Activated naive CD8-positive, alpha-beta T cell treated with anti-CD3 and anti-CD28 coated beads, Interleukin-2, amount 10 ng/mL, durations not matched to agents 7 days and 5 days (primary cell): ENCODE data around the gene MEGF6. TPM values are rescaled to one million over a fixed set of nuclear protein-coding genes. Genes with fewer than 3 reads are reported as not detected.

Source experiments
- ATAC-seq: fragments of 150-1000 bp; cut with Tn5 transposase; one replicate; pipeline ENCODE4 v1.10.0; 2021; ENCODE audit warnings: low read depth, moderate library complexity
- POLR2A ChIA-PET: fragments of 350-600 bp; sonication (Branson Sonifier 250); formaldehyde crosslinking; loops from one replicate; lab custom pipeline; 2021; ENCODE audit warnings: antibody characterized with exemption; lab: Charles Lee
- DNase-seq: peaks from one replicate; pipeline ENCODE4 v3.0.0; 2021
- H3K27ac Mint-ChIP-seq: one replicate; pipeline ENCODE4 v1.8.0; 2022; ENCODE audit warnings: mild to moderate bottlenecking, mixed read lengths
- H3K27me3 Mint-ChIP-seq: one replicate; pipeline ENCODE4 v1.8.0; 2022; ENCODE audit warnings: mild to moderate bottlenecking, moderate library complexity, mixed read lengths
- H3K36me3 Mint-ChIP-seq: one replicate; pipeline ENCODE4 v1.8.0; 2021; ENCODE audit warnings: mild to moderate bottlenecking, mixed read lengths
- H3K4me1 Mint-ChIP-seq: one replicate; pipeline ENCODE4 v1.8.0; 2021; ENCODE audit warnings: mixed read lengths
- H3K4me3 Mint-ChIP-seq: one replicate; pipeline ENCODE4 v1.8.0; 2022; ENCODE audit warnings: mild to moderate bottlenecking, moderate library complexity, mixed read lengths
- H3K9me3 Mint-ChIP-seq: one replicate; pipeline ENCODE4 v1.8.0; 2021; ENCODE audit warnings: mixed read lengths
- total RNA-seq, 2 experiments: library from RNA; stranded (reverse); gene quantifications; one replicate each; pipeline ENCODE4 v1.2.3, GENCODE V29; 2021

MEGF6 gene, protein sequence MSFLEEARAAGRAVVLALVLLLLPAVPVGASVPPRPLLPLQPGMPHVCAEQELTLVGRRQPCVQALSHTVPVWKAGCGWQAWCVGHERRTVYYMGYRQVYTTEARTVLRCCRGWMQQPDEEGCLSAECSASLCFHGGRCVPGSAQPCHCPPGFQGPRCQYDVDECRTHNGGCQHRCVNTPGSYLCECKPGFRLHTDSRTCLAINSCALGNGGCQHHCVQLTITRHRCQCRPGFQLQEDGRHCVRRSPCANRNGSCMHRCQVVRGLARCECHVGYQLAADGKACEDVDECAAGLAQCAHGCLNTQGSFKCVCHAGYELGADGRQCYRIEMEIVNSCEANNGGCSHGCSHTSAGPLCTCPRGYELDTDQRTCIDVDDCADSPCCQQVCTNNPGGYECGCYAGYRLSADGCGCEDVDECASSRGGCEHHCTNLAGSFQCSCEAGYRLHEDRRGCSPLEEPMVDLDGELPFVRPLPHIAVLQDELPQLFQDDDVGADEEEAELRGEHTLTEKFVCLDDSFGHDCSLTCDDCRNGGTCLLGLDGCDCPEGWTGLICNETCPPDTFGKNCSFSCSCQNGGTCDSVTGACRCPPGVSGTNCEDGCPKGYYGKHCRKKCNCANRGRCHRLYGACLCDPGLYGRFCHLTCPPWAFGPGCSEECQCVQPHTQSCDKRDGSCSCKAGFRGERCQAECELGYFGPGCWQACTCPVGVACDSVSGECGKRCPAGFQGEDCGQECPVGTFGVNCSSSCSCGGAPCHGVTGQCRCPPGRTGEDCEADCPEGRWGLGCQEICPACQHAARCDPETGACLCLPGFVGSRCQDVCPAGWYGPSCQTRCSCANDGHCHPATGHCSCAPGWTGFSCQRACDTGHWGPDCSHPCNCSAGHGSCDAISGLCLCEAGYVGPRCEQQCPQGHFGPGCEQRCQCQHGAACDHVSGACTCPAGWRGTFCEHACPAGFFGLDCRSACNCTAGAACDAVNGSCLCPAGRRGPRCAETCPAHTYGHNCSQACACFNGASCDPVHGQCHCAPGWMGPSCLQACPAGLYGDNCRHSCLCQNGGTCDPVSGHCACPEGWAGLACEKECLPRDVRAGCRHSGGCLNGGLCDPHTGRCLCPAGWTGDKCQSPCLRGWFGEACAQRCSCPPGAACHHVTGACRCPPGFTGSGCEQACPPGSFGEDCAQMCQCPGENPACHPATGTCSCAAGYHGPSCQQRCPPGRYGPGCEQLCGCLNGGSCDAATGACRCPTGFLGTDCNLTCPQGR (N-terminal part only)
- total RNA-seq, result 10 to 100 TPM; 56.6 TPM

DNA sequence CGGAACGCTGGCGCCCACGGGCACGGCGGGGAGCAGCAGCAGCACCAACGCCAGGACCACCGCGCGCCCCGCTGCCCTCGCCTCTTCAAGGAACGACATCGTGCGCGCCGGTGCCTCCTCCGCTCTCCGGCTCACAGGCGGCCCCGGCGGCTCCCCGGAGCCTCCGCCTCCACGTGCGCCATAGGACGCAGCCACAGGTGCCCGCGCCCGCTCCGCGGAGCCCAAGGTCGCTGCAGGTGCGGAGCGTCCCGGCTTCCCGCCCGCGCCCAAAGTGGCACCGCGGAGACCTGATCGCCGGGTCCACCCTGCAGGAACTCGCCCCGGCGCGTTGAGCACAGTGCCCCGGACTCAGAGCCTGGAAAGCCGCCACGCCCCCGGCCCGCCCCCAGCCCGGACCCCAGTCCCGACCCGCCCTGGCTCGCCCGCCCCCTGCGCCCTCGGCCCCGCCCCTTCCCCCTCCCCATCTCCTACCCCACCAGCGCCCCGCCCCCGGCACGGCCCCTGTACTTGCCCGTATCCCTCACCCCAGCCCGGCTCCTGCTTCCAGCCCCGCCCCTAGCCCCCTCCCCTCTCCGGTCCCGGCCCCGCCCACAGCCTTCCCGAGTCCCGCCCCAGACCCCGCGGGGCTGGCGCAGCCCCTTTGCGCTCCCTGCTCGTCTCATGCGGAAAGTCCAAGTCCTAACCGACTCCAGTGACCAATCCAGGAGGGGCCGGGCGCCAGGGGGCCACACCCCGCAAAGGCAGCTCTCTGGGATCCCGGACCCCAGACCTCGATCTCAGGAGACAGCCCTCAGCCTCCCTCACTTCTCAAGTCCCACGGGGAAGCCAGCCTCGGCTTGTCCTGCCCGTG, at the start of gene MEGF6:
Gene MEGF6, minus strand, starts transcription at position 339 of the 850 bp plus-strand sequence. Its CDS starts 240 bp downstream, at position 99.
- Mint-ChIP-seq H3K4me3 (peak within 1 kb of the TSS; percentile 32), H3K27ac (no peak within 1 kb of the TSS)
- POLR2A ChIA-PET, result no interaction called here

GRCh38 chr1:3660704-3661103, 49.4 kb upstream of the MEGF6 start:
- ATAC-seq, result no peak
- H3K27me3 Mint-ChIP-seq, result peaks cover 19% of the 10 kb centered on the region

More for the DNA sequence above, at the start of gene MEGF6:
- Mint-ChIP-seq H3K4me1 (no peaks in the 10 kb centered on the region), H3K9me3 (no peaks in the 10 kb centered on the region), H3K27me3 (peaks cover 17% of the 10 kb centered on the region), H3K36me3 (no peaks in the 10 kb centered on the region)
- ATAC-seq, result peak; percentile 31
- DNase-seq, result peak; percentile 53

GRCh38 chr1:3659093-3659492, 47.8 kb upstream of the MEGF6 start:
- Mint-ChIP-seq H3K4me3 (no peak overlapping the region), H3K9me3 (no peaks in the 10 kb centered on the region), H3K27me3 (peaks cover 34% of the 10 kb centered on the region), H3K36me3 (no peaks in the 10 kb centered on the region), H3K27ac (no peak overlapping the region), H3K4me1 (peaks cover 2% of the 10 kb centered on the region)
- DNase-seq (no peak), ATAC-seq (no peak)
- POLR2A ChIA-PET, result no interaction called here

More at GRCh38 chr1:3660704-3661103, 49.4 kb upstream of the MEGF6 start:
- DNase-seq, result no peak
- peaks cover 2% of the 10 kb centered on the region for H3K4me1 Mint-ChIP-seq
- H3K36me3 Mint-ChIP-seq, result no peaks in the 10 kb centered on the region
- no peak overlapping the region for H3K4me3 Mint-ChIP-seq
- POLR2A ChIA-PET, result no interaction called here
- no peaks in the 10 kb centered on the region for H3K9me3 Mint-ChIP-seq
- H3K27ac Mint-ChIP-seq, result no peak overlapping the region

DNA sequence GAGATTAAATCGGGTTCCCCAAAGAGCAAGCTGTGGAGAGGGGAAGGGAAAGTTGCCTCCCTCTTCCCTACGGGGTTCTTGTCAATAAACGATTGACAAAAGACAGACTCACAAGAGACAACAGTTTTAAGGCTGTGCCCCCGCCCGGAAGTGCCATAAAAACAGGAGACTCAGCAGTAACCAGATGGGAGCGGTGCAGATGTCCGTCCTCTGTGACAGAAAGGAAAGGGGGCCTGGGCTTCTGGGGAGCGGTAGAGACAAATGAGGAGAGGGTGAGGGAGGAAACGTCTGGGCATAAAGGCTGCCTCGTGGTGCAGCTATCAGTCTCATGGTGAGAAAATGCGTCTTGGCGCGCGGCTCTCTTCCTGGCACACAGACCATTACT, 46.9 kb upstream of the MEGF6 start:
- Mint-ChIP-seq H3K4me1 (peaks cover 2% of the 10 kb centered on the region), H3K4me3 (no peak overlapping the region), H3K27ac (no peak overlapping the region), H3K9me3 (no peaks in the 10 kb centered on the region), H3K27me3 (peaks cover 43% of the 10 kb centered on the region), H3K36me3 (no peaks in the 10 kb centered on the region)
- DNase-seq (no peak), ATAC-seq (no peak)
- POLR2A ChIA-PET, result no interaction called here

GRCh38 chr1:3657578-3658230, 46.4 kb upstream of the MEGF6 start:
- Mint-ChIP-seq H3K36me3 (no peaks in the 10 kb centered on the region), H3K4me3 (no peak overlapping the region), H3K4me1 (peaks cover 2% of the 10 kb centered on the region), H3K9me3 (no peaks in the 10 kb centered on the region), H3K27ac (no peak overlapping the region), H3K27me3 (peaks cover 46% of the 10 kb centered on the region)
- POLR2A ChIA-PET, result no interaction called here
- ATAC-seq (no peak), DNase-seq (no peak)

DNA sequence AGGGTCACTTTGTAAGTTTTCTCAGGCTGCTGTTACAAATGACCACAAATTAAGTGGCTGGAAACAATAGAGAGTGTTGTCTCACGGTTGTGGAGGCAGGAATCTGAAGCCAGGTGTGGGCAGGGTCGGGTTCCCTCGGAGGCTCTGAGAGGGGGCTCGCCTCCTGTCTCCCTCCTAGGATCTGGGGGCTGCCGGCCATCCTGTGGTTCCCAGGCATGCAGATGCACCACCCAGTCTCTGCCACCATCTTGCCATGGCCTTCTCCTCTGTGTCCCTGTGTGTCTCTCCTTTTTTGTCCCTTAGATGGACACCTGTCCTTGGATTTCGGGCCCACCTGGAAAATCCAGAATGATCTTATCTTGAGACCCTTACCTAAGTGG, 45.8 kb upstream of the MEGF6 start:
- Mint-ChIP-seq H3K4me3 (no peak overlapping the region), H3K36me3 (no peaks in the 10 kb centered on the region), H3K4me1 (peaks cover 2% of the 10 kb centered on the region), H3K27me3 (peaks cover 46% of the 10 kb centered on the region), H3K27ac (no peak overlapping the region), H3K9me3 (no peaks in the 10 kb centered on the region)
- ATAC-seq (no peak), DNase-seq (no peak)
- POLR2A ChIA-PET, result no interaction called here

DNA sequence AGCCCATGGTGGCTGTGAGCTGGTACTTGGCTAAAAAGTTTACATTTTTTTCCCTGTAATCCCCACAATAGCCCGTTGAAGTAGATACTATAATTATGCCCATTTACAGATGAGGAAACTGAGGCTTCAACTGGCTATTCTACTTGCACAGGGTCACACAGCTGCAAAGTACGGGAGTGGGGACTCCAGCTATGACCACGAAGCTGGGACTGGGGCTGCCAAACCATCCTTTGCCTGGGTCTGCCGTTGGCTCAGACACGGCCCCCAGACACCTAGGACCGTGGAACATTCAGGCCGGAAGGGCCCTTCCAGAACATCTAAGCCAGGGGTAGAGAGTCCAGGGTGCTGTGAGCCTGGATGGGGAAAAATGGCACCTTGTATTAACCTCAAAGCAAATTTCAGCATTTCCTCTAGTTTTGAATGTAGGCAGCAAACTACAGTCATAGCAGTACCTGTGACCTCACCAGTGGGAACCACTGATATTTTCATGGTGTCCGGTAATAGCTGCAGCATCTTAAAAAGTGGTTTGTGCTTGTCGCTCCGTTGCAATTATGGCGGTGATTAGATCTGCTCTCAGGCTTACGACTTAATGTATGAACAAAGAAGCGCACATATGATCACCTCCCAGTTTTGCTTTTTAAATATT, 45.3 kb upstream of the MEGF6 start:
- POLR2A ChIA-PET, result no interaction called here
- Mint-ChIP-seq H3K4me1 (peaks cover 2% of the 10 kb centered on the region), H3K27me3 (peaks cover 46% of the 10 kb centered on the region), H3K27ac (no peak overlapping the region), H3K4me3 (no peak overlapping the region), H3K9me3 (no peaks in the 10 kb centered on the region), H3K36me3 (no peaks in the 10 kb centered on the region)
- no peak for ATAC-seq
- no peak for DNase-seq

DNA sequence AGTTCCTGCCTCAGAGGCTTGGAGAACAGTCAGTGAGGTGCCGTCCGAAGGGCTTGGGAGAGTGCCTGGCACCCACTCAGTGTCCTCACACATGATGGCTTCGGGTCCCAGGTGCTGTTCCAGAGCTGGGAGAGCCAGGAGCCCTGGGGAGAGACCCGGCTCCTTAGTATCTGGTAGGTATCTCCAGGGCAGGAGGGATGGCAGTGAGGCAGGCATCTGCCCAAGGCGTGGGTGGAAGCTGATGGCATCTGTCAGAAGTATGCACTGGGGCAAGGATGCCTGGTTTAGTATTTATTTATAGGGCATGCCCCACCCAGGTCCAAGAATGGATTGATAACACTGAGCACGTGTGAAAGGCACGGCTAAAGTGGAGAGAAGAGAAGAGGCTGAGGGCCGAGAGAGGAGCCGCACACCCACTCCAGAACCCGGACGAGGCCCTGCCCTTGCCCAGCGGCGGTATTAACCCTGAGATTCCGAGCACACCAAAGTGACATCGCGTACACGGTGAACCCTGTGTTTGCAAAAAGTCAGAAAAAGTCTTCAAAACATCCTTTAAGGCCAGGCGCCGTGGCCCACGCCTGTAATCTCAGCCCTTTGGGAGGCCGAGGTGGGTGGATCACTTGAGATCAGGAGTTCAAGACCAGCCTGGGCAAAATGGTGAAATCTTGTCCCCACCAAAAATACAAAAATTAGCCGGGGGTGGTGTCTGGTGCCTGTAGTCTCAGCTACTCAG, 43.4 kb upstream of the MEGF6 start:
- Mint-ChIP-seq H3K27me3 (peaks cover 59% of the 10 kb centered on the region), H3K4me1 (peaks cover 2% of the 10 kb centered on the region), H3K4me3 (no peak overlapping the region), H3K9me3 (no peaks in the 10 kb centered on the region), H3K36me3 (no peaks in the 10 kb centered on the region), H3K27ac (no peak overlapping the region)
- DNase-seq, result no peak
- no peak for ATAC-seq
- POLR2A ChIA-PET, result no interaction called here

GRCh38 chr1:3653286-3653618, 41.9 kb upstream of the MEGF6 start:
- H3K9me3 Mint-ChIP-seq, result no peaks in the 10 kb centered on the region
- ATAC-seq (no peak), DNase-seq (no peak)
- peaks cover 8% of the 10 kb centered on the region for H3K4me1 Mint-ChIP-seq
- no peak overlapping the region for H3K27ac Mint-ChIP-seq
- H3K4me3 Mint-ChIP-seq, result no peak overlapping the region
- POLR2A ChIA-PET, result no interaction called here
- H3K36me3 Mint-ChIP-seq, result no peaks in the 10 kb centered on the region
- peaks cover 53% of the 10 kb centered on the region for H3K27me3 Mint-ChIP-seq

DNA sequence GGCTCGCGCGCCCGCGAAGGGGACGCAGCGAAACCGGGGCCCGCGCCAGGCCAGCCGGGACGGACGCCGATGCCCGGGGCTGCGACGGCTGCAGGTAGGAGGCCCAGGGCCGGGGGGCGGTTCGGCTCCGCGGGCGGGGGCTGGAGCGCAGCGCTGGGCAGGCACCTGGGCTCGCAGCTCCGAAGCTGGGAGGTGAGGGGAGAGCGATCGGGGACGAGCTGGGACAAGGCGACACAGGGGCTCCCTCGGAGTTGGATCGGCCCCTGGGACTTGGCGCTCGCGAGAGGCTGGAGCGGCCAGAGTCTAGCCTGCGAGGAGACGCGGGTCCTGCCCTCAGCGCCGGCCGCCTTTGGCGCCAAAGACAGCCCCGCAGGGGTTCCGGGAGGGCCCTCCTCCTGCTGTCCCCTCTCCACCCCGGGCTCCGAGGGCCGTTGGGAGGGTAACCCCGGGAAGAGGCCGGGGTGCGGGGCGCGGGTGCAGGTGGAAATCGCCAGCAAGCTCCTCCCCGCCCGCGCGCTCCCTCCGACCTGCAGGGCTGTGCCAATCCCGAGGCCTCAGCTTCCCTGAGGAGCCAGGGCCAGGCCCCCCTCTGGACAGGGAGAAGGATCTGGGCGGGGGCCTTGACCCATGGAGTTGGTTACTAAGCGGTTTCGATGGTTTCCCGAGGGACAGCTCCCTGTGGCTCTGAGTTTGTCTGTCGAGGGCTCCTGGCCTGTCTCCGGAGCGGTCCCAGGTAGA, 41.4 kb upstream of the MEGF6 start:
- DNase-seq, result peak; percentile 50
- POLR2A ChIA-PET, result no interaction called here
- no peak overlapping the region for H3K4me3 Mint-ChIP-seq
- H3K36me3 Mint-ChIP-seq, result no peaks in the 10 kb centered on the region
- peaks cover 11% of the 10 kb centered on the region for H3K4me1 Mint-ChIP-seq
- H3K9me3 Mint-ChIP-seq, result no peaks in the 10 kb centered on the region
- no peak for ATAC-seq
- H3K27me3 Mint-ChIP-seq, result peaks cover 51% of the 10 kb centered on the region
- H3K27ac Mint-ChIP-seq, result no peak overlapping the region

DNA sequence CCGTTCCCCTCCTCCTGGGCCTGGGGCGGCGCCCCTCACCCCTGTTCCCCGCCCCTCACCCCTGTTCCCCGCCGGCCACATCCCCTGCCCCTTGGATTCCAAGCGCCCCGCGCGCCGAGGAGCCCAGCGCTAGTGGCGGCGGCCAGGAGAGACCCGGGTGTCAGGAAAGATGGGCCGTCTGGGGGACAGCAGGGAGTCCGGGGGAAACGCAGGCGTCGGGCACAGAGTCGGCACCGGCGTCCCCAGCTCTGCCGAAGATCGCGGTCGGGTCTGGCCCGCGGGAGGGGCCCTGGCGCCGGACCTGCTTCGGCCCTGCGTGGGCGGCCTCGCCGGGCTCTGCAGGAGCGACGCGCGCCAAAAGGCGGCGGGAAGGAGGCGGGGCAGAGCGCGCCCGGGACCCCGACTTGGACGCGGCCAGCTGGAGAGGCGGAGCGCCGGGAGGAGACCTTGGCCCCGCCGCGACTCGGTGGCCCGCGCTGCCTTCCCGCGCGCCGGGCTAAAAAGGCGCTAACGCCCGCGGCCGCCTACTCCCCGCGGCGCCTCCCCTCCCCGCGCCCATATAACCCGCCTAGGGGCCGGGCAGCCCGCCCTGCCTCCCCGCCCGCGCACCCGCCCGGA, 40.7 kb upstream of the MEGF6 start, which contains the start of gene TP73:
Gene TP73, plus strand, starts transcription at position 587 of the 618 bp plus-strand sequence. CDS start 29,850 bp downstream, outside the sequence.
- no peak within 1 kb of the TSS for H3K27ac Mint-ChIP-seq
- H3K4me1 Mint-ChIP-seq, result peaks cover 12% of the 10 kb centered on the region
- ATAC-seq, result no peak
- H3K4me3 Mint-ChIP-seq, result peak within 1 kb of the TSS; percentile 28
- DNase-seq, result no peak
- POLR2A ChIA-PET, result no interaction called here
- no peaks in the 10 kb centered on the region for H3K36me3 Mint-ChIP-seq
- no peaks in the 10 kb centered on the region for H3K9me3 Mint-ChIP-seq
- peaks cover 50% of the 10 kb centered on the region for H3K27me3 Mint-ChIP-seq
